Activated CD8-positive, alpha-beta memory T cell treated with anti-CD3 and anti-CD28 coated beads for 4 hours (primary cell): ENCODE data around the gene MPZL1.
A peak's percentile ranks its signal among the peaks of the same experiment; 100 is the strongest.

ENCODE experiments used
- DNase-seq, 2 donors: peaks; one replicate each; pipeline ENCODE4 v3.0.0-alpha.2; 2020; ENCODE audit warnings: low read depth in 2 of 2

The MPZL1 gene

DNA sequence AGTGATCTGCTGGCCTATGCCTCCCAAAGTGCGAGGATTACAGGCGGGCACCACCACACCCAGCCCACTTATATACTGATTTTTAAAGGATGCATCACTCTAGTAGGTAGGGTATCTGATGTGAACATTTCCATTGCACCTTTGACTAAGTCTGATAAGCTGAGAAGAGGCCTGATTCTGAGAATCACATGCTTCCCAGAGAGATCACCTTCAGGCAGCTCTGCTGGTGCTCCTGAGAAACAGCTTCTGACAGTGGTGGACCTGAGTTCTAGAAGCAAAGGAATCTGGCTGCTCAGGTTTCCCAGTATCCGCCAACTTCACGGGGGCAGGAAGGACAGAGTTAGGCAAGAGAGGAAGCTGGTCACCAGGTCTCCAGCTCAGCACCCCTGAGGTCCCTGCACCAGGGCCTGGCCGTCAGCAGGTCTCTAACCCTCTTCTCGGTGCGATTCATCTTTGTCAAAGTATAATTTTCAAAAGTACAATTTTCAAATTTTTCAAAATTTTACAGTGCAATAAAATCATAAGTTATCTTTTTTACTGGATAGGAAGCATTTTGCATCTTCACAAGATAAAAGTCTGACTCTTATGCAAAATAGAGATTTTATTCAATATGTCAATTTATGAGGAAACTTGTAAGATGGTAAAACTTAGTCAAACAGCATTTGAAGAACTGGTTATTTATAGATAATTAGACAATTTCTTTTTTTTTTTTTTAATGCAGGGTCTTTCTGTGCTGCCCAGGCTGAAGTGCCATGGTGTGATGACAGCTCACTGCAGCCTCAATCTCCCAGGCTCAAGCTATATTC is 25.8 kb upstream of the MPZL1 start:
- no peak for DNase-seq

DNA sequence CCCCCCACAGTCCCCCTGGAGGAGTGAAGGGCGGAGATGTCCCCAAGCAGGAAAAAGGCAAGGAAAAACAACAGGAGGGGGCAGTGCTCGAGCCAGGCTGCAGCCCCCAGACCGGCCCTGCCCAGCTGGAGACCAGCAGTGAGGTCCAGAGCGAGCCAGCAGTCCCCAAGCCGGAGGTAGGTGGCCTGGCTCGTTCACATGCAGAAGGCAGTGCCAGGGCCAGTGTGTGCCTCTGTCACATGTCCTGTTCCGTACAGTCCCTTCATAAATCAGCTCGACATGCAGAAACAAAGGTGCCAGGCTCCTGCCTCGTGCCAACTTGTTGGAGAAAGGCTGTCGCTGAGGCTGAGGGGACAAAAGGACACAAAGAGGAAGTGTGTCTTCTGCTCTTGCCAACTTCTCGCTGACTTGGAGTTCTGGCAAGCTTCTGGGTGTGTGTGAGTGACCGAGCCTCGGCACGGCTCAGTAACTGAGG is 24.1 kb upstream of the MPZL1 start:
- no peak for DNase-seq

- no peak for DNase-seq
Observed at GRCh38 chr1:167698313-167698712, 23.5 kb upstream of the MPZL1 start.

DNA sequence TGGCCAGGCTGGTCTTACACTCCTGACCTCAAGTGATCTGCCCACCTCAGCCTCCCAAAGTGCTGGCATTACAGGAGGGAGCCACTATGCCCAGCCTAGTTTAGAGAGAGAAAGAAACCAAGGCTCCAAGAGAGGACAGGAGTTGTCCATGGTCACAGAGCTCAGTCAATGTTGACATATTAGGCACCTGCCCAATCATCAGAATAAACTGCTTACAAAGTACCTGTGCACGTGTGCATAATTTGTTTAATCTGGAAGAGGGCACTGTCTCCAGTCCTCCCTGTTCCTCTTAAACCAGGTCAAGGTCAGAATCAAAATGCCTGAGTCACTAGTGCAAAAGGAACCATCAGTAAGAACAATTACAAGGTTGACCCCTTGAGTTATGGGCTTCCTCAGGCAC is 20.3 kb upstream of the MPZL1 start:
- DNase-seq: no peak

DNA sequence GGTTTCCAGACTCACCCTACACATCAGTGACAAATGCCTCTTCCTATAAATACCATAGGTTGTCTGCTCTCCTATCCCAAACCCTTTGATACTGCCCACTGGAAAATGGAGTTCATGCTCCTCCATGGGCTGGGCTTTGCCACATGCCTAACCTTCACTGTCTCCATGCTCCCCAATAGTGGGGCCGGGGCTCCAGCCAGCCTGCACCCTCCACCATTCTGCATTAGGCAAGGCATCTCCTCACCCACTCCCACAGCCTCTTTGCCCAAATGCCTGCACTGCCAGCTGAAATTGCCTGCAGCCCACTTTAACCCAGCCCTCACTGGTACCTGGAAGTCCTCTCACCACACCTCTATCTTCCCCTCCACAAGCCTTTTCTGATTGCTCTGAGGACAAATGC is 18.2 kb upstream of the MPZL1 start:
- no peak for DNase-seq

- no peak for DNase-seq
Observed at GRCh38 chr1:167704715-167705114, 17.1 kb upstream of the MPZL1 start.

- DNase-seq: no peak
Observed at GRCh38 chr1:167705250-167705649, 16.5 kb upstream of the MPZL1 start.

- no peak for DNase-seq
Observed at GRCh38 chr1:167706363-167706762, 15.4 kb upstream of the MPZL1 start.

- DNase-seq: no peak
Observed at GRCh38 chr1:167706931-167707877, 14.6 kb upstream of the MPZL1 start.

DNA sequence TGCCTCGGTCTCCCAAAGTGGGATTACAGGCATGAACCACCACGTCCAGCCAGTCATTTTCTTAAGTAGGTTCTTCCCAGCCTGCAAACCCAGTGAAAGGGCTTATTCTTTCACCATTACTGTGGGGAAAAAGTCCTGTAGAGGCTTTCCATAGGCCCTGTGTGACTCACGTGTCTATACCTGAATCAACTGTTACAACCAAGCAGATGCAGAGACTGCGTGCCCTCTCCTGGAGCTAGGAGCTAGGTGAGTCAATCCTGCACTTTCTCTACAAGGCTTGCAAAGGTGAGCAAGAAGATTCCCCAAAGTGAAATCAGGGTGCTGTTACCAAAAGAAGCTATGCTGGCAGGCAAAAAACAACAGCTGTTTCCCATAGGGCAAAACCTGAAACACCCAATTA is 13.8 kb upstream of the MPZL1 start:
- no peak for DNase-seq

- no peak for DNase-seq
Observed at GRCh38 chr1:167708940-167709389, 12.8 kb upstream of the MPZL1 start.

GRCh38 chr1:167710836-167711235 is 10.9 kb upstream of the MPZL1 start:
- DNase-seq: no peak

- DNase-seq: no peak
Observed at GRCh38 chr1:167711797-167712196, 10.0 kb upstream of the MPZL1 start.

DNA sequence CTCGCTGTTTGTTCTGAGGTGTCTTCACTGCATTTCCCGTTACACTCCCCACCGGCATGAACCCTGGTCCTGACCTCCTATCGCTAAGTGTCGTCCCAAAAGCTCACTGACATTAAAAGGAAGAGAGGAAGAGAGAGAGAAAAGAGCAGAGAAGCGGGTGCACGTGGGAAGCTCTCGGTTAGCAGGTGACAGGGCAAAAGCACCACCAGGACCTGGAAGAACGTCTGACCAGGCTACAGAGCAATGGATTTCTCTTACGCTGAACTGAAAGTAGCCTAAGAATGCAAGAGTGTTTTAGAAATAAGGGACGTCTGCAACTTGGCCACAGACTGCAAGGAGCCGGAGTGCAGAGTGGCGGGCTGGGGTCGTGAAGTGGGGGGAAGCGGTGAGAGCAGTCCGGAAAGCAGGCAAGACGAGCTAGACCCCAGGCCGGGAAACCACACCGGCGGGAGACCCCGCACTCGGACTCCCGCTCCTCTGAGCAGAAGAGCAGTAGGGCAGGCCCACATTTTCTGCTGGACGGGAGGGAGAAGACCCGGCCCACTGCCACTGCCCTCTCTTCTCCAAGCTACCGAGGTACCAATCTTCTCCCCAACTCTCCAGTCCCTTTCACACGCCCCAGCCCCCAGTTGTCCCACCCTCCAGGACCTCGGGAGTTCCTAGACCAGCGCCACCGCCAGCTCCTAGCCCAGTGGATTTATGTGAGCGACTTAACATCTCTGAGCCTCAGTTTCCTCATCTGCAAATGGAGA is 8.3 kb upstream of the MPZL1 start:
- no peak for DNase-seq

- peak in 1 of 2 donors; percentile 60 for DNase-seq
Observed at GRCh38 chr1:167714098-167714438, 7.7 kb upstream of the MPZL1 start.

DNA sequence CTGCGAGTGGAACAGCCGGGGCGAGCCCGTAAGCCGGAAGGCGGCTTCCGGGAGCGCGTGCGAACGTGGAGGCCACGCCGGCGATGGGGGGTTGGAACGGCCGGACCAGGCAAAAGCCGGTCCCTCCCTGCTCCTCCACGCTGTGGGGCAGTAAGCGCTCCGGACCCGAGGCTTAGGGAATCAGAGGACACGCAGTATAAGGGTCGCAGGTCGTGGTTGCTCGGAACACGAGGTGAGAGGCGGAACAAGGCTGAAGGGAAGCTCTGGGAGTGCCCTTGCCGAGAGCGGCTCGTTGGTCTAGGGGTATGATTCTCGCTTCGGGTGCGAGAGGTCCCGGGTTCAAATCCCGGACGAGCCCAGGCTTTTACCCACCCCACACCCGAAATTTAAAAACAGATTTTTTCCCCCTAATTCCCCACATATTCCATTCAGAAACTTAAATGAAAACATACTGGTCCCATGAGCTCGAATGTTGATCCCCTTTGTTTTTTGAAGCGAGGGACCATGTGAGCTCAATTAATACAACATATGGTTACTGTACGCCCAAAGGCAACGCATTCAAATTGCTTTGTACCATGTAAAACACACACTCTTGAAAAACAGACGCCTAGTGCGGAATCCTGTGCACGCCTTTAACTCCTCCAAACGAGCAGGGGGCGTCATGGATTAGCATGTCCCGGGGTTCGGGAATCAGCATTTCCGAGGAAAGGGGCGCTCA is 7.2 kb upstream of the MPZL1 start:
- DNase-seq: peak; percentile 85 to 87

- peak; percentile 72 to 74 for DNase-seq
Observed at GRCh38 chr1:167715157-167715999, 6.4 kb upstream of the MPZL1 start.

- DNase-seq: no peak
Observed at GRCh38 chr1:167716000-167716271, 5.8 kb upstream of the MPZL1 start.

GRCh38 chr1:167717351-167717750 is 4.4 kb upstream of the MPZL1 start:
- DNase-seq: no peak

GRCh38 chr1:167718914-167719691 is 2.7 kb upstream of the MPZL1 start:
- DNase-seq: no peak
